RWPE2 (cell line): ENCODE measurements around the gene KLHDC9.

Experiments
- ATAC-seq: fragments of 200-7000 bp; cut with Tn5 transposase; 3 replicates; pipeline ENCODE4 v1.9.1; 2021; ENCODE audit warnings: low read depth
- DNase-seq: peaks from one replicate; pipeline ENCODE4 v3.0.0-alpha.2; 2020; ENCODE audit warnings: low spot score
- H3K27ac ChIP-seq: fragments of 450-650 bp; 2 replicates; pipeline ENCODE4 v1.5.1; 2017; ENCODE audit warnings: mild to moderate bottlenecking; ENCODE audit not compliant: poor library complexity, severe bottlenecking
- H3K27me3 ChIP-seq: fragments of 250-450 bp; sonication (Bioruptor Pico); 2 replicates; pipeline ENCODE4 v1.5.1; 2021; ENCODE audit warnings: mild to moderate bottlenecking, moderate library complexity; ENCODE audit not compliant: insufficient read depth, poor library complexity, severe bottlenecking
- H3K36me3 ChIP-seq: fragments of 250-450 bp; sonication (Bioruptor Pico); 2 replicates; pipeline ENCODE4 v1.5.1; 2020; ENCODE audit warnings: low read depth, mild to moderate bottlenecking, moderate library complexity
- H3K4me1 ChIP-seq: fragments of 250-450 bp; sonication (Bioruptor Pico); 2 replicates; pipeline ENCODE4 v1.5.1; 2021; ENCODE audit warnings: mild to moderate bottlenecking, moderate library complexity; ENCODE audit not compliant: insufficient read depth, poor library complexity, severe bottlenecking
- H3K4me3 ChIP-seq: fragments of 250-450 bp; sonication (Bioruptor Pico); 2 replicates; pipeline ENCODE4 v1.5.1; 2021; ENCODE audit warnings: mild to moderate bottlenecking, moderate library complexity; ENCODE audit not compliant: severe bottlenecking
- H3K9me3 ChIP-seq: fragments of 250-450 bp; sonication (Bioruptor Pico); 2 replicates; pipeline ENCODE4 v1.5.1; 2021; ENCODE audit warnings: mild to moderate bottlenecking, moderate library complexity; ENCODE audit not compliant: severe bottlenecking
- CTCF ChIP-seq: fragments of 450-650 bp; IDR thresholded peaks from one replicate; pipeline ENCODE4 v1.5.1; 2017; ENCODE audit warnings: mild to moderate bottlenecking, moderate library complexity; ENCODE audit not compliant: poor library complexity, severe bottlenecking

KLHDC9 gene

GRCh38 chr1:161099090-161099802 lies 1.1 kb downstream of the KLHDC9 start:
- ATAC-seq (peak; percentile 6; the same call in 2 of the 3 replicates), DNase-seq (no peak)
- Histone ChIP-seq H3K4me3 (peak overlapping the region; percentile 53), H3K27ac (no peak overlapping the region), H3K36me3 (peaks cover 26% of the 10 kb centered on the region), H3K9me3 (no peaks in the 10 kb centered on the region), H3K4me1 (no peaks in the 10 kb centered on the region), H3K27me3 (no peaks in the 10 kb centered on the region)
- no peak for TF ChIP-seq CTCF

- ATAC-seq (no peak), DNase-seq (no peak)
- TF ChIP-seq CTCF = no peak
- Histone ChIP-seq H3K36me3 (peaks cover 36% of the 10 kb centered on the region), H3K9me3 (no peaks in the 10 kb centered on the region), H3K4me3 (no peak overlapping the region), H3K27ac (no peak overlapping the region), H3K4me1 (peaks cover 5% of the 10 kb centered on the region), H3K27me3 (no peaks in the 10 kb centered on the region)
Measured at GRCh38 chr1:161100556-161100955, 2.4 kb downstream of the KLHDC9 start.

GRCh38 chr1:161106431-161106830 lies 8.3 kb downstream of the KLHDC9 start:
- H3K4me3 ChIP-seq = no peak overlapping the region
- H3K9me3 ChIP-seq = no peaks in the 10 kb centered on the region
- no peak for TF ChIP-seq CTCF
- peaks cover 5% of the 10 kb centered on the region for H3K4me1 ChIP-seq
- ATAC-seq = no peak
- H3K27me3 ChIP-seq = no peaks in the 10 kb centered on the region
- DNase-seq = no peak
- H3K36me3 ChIP-seq = peaks cover 53% of the 10 kb centered on the region
- no peak overlapping the region for H3K27ac ChIP-seq

GRCh38 chr1:161111117-161111516 lies 13.0 kb downstream of the KLHDC9 start:
- DNase-seq = no peak
- no peak overlapping the region for H3K4me3 ChIP-seq
- H3K4me1 ChIP-seq = peaks cover 10% of the 10 kb centered on the region
- no peaks in the 10 kb centered on the region for H3K27me3 ChIP-seq
- TF ChIP-seq CTCF = no peak
- ATAC-seq = no peak
- H3K9me3 ChIP-seq = no peaks in the 10 kb centered on the region
- H3K36me3 ChIP-seq = peaks cover 62% of the 10 kb centered on the region
- no peak overlapping the region for H3K27ac ChIP-seq

GRCh38 chr1:161111527-161111926 lies 13.4 kb downstream of the KLHDC9 start:
- Histone ChIP-seq H3K27me3 (no peaks in the 10 kb centered on the region), H3K9me3 (no peaks in the 10 kb centered on the region), H3K27ac (no peak overlapping the region), H3K4me1 (peaks cover 12% of the 10 kb centered on the region), H3K36me3 (peaks cover 62% of the 10 kb centered on the region), H3K4me3 (no peak overlapping the region)
- no peak for TF ChIP-seq CTCF
- DNase-seq = no peak
- no peak for ATAC-seq
